HG02678 (cell line): ENCODE results near the gene AP3M1.

ENCODE experiments used
- ATAC-seq: cut with Tn5 transposase; IDR thresholded peaks from one replicate; pipeline ENCODE4 v1.9.1; 2021; ENCODE audit warnings: mild to moderate bottlenecking, moderate library complexity; ENCODE audit not compliant: unreplicated experiment

Gene AP3M1

GRCh38 chr10:74081192-74081803, 69.3 kb downstream of the AP3M1 start:
- ATAC-seq, result no peak

- ATAC-seq, result no peak
These were observed 70.6 kb downstream of the AP3M1 start for GRCh38 chr10:74079936-74080590.

GRCh38 chr10:74079028-74079935, 71.3 kb downstream of the AP3M1 start:
- no peak for ATAC-seq

- peak; percentile 41 for ATAC-seq
These were observed 72.6 kb downstream of the AP3M1 start for GRCh38 chr10:74078037-74078436.

GRCh38 chr10:74077416-74077815, 73.2 kb downstream of the AP3M1 start:
- ATAC-seq, result no peak

- no peak for ATAC-seq
These were observed 73.7 kb downstream of the AP3M1 start for GRCh38 chr10:74076961-74077360.

GRCh38 chr10:74075906-74076305, 74.7 kb downstream of the AP3M1 start:
- ATAC-seq, result no peak

- no peak for ATAC-seq
These were observed 78.1 kb downstream of the AP3M1 start for GRCh38 chr10:74072503-74072902.

- ATAC-seq, result no peak
These were observed 79.5 kb downstream of the AP3M1 start for GRCh38 chr10:74071157-74071556.
